Activated CD8-positive, alpha-beta memory T cell treated with anti-CD3 and anti-CD28 coated beads for 36 hours (primary cell): ENCODE data around the gene SAPCD2. TPM values are rescaled to one million over a fixed set of nuclear protein-coding genes. Genes with fewer than 3 reads are reported as not detected.

Source experiments
- CTCF ChIA-PET: fragments of 350-600 bp; sonication (Branson Sonifier 250); formaldehyde crosslinking; loops from one replicate; lab custom pipeline; 2021; ENCODE audit warnings: antibody characterized with exemption; lab: Charles Lee
- POLR2A ChIA-PET: fragments of 350-600 bp; sonication (Branson Sonifier 250); formaldehyde crosslinking; loops from one replicate; lab custom pipeline; 2021; ENCODE audit warnings: antibody characterized with exemption; lab: Charles Lee
- total RNA-seq, 2 experiments: library from RNA; stranded (reverse); gene quantifications; one replicate each; pipeline ENCODE4 v1.2.3, GENCODE V29; 2021

SAPCD2 gene
- total RNA-seq, 2 experiments from 2014 or later, result 16.4 to 16.5 TPM

GRCh38 chr9:137109250-137110146 is 39.1 kb upstream of the SAPCD2 start:
- ChIA-PET POLR2A (interaction anchor here (0.6 to 1.4 kb wide), 2 partner anchors 21 to 226 kb away, joined by 3 to 5 read pairs; no protein-coding TSS in a partner anchor), CTCF (interaction anchor here (0.6 to 1.2 kb wide), 2 partner anchors 10 to 127 kb away, joined by 3 to 5 read pairs; no protein-coding TSS in a partner anchor)

GRCh38 chr9:137108608-137109249 is 38.4 kb upstream of the SAPCD2 start:
- ChIA-PET CTCF (interaction anchor here (1.2 kb wide), 1 partner anchor 128 kb away, joined by 3 read pairs; no protein-coding TSS in a partner anchor), POLR2A (interaction anchor here (0.6 to 1.4 kb wide), 2 partner anchors 20 to 225 kb away, joined by 3 to 5 read pairs; no protein-coding TSS in a partner anchor)

- ChIA-PET POLR2A (interaction anchor here (1.4 kb wide), 1 partner anchor 19 kb away, joined by 3 read pairs; no protein-coding TSS in a partner anchor), CTCF (interaction anchor here (1.1 kb wide), 1 partner anchor 12 kb away, joined by 3 read pairs; no protein-coding TSS in a partner anchor)
Measured at GRCh38 chr9:137107982-137108381, 37.6 kb upstream of the SAPCD2 start.

- CTCF ChIA-PET, result interaction anchor here (0.8 to 1.1 kb wide), 2 partner anchors 12 to 129 kb away, joined by 3 read pairs; no protein-coding TSS in a partner anchor
Measured at GRCh38 chr9:137107312-137107921, 37.1 kb upstream of the SAPCD2 start.

GRCh38 chr9:137106662-137107250 is 36.4 kb upstream of the SAPCD2 start:
- CTCF ChIA-PET, result interaction anchor here (0.8 to 1.1 kb wide), 2 partner anchors 11 to 130 kb away, joined by 3 read pairs; no protein-coding TSS in a partner anchor
- POLR2A ChIA-PET, result interaction anchor here (0.8 to 1.1 kb wide), 2 partner anchors 63 to 116 kb away, joined by 3 to 5 read pairs; partner anchors contain the start of gene LRRC26

More at GRCh38 chr9:137107312-137107921, 37.1 kb upstream of the SAPCD2 start:
- POLR2A ChIA-PET, result interaction anchor here (0.8 to 1.1 kb wide), 2 partner anchors 62 to 116 kb away, joined by 3 to 5 read pairs; partner anchors contain the start of gene LRRC26

GRCh38 chr9:137105814-137106661 is 35.7 kb upstream of the SAPCD2 start:
- POLR2A ChIA-PET, result interaction anchor here (1.1 to 1.2 kb wide), 2 partner anchors 10 to 64 kb away, joined by 5 read pairs; partner anchors contain the start of gene LRRC26
- CTCF ChIA-PET, result interaction anchor here (1.2 kb wide), 1 partner anchor 121 kb away, joined by 3 read pairs; the partner anchor contains the start of gene RNF224

GRCh38 chr9:137103206-137103999 is 33.0 kb upstream of the SAPCD2 start:
- POLR2A ChIA-PET, result no interaction called here
- CTCF ChIA-PET, result no interaction called here

GRCh38 chr9:137099231-137099630 is 28.9 kb upstream of the SAPCD2 start:
- CTCF ChIA-PET, result no interaction called here
- POLR2A ChIA-PET, result no interaction called here

GRCh38 chr9:137097761-137098462 is 27.6 kb upstream of the SAPCD2 start:
- POLR2A ChIA-PET, result interaction anchor here (1.2 to 2.5 kb wide), 2 partner anchors 12 to 71 kb away, joined by 3 to 33 read pairs; partner anchors contain the start of gene MAN1B1
- CTCF ChIA-PET, result interaction anchor here (0.6 to 2.7 kb wide), 2 partner anchors 139 to 151 kb away, joined by 3 to 14 read pairs; no protein-coding TSS in a partner anchor

- ChIA-PET CTCF (interaction anchor here (0.6 to 2.7 kb wide), 5 partner anchors 10 to 152 kb away, joined by 3 to 15 read pairs (median 6); partner anchors contain the start of genes MAN1B1 and SAPCD2), POLR2A (interaction anchor here (1.2 to 2.5 kb wide), 5 partner anchors 11 to 72 kb away, joined by 3 to 33 read pairs (median 5); partner anchors contain the start of genes MAN1B1 and SAPCD2)
Measured at GRCh38 chr9:137096785-137097546, 26.6 kb upstream of the SAPCD2 start.

- POLR2A ChIA-PET, result interaction anchor here (0.6 to 2.5 kb wide), 10 partner anchors 9 to 669 kb away, joined by 3 to 33 read pairs (median 5); partner anchors contain the start of genes ANAPC2, MAN1B1, SAPCD2 and SSNA1
- CTCF ChIA-PET, result interaction anchor here (0.5 to 2.7 kb wide), 19 partner anchors 9 to 289 kb away, joined by 3 to 15 read pairs (median 4); partner anchors contain the start of genes FUT7, MAN1B1, RABL6 and SAPCD2
Measured at GRCh38 chr9:137095664-137096517, 25.5 kb upstream of the SAPCD2 start.

GRCh38 chr9:137089232-137089947 is 19.0 kb upstream of the SAPCD2 start:
- POLR2A ChIA-PET, result interaction anchor here (1.1 kb wide), 1 partner anchor 19 kb away, joined by 3 read pairs; no protein-coding TSS in a partner anchor
- CTCF ChIA-PET, result interaction anchor here (1.0 to 8.4 kb wide), 2 partner anchors 22 to 147 kb away, joined by 3 to 72 read pairs; partner anchors contain the start of gene SAPCD2

- POLR2A ChIA-PET, result interaction anchor here (0.6 to 1.5 kb wide), 4 partner anchors 21 to 331 kb away, joined by 3 to 4 read pairs (median 4); partner anchors contain the start of gene RABL6
- CTCF ChIA-PET, result interaction anchor here (0.5 to 8.4 kb wide), 3 partner anchors 21 to 421 kb away, joined by 3 to 72 read pairs (median 3); partner anchors contain the start of gene SAPCD2
Measured at GRCh38 chr9:137088121-137088520, 17.8 kb upstream of the SAPCD2 start.
